Mammary epithelial cell (primary cell): Measurements from ENCODE around the gene PPP2R5D.

Experiments
- EZH2 ChIP-seq: IDR thresholded peaks from 2 replicates; pipeline ENCODE4 v1.6.1; 2012; ENCODE audit warnings: low read length, inconsistent platforms, borderline replicate concordance
- TF ChIP-seq, protein P1 (sequence below), 2 donors: IDR thresholded peaks in 1 of 2; conservative IDR thresholded peaks in 1 of 2; 2 replicates each; pipeline ENCODE4 v1.5.1; 2011 to 2012; ENCODE audit warnings: inconsistent platforms in 2 of 2, low read length in 2 of 2, mild to moderate bottlenecking in 2 of 2, control low read depth in 1 of 2, low read depth in 1 of 2; ENCODE audit not compliant: insufficient read depth in 1 of 2; ENCODE audit errors: extremely low read depth in 1 of 2

GRCh38 chr6:42981836-42982235 lies 2.5 kb upstream of the PPP2R5D start:
- no peak for TF ChIP-seq EZH2
- TF ChIP-seq, protein P1, sequence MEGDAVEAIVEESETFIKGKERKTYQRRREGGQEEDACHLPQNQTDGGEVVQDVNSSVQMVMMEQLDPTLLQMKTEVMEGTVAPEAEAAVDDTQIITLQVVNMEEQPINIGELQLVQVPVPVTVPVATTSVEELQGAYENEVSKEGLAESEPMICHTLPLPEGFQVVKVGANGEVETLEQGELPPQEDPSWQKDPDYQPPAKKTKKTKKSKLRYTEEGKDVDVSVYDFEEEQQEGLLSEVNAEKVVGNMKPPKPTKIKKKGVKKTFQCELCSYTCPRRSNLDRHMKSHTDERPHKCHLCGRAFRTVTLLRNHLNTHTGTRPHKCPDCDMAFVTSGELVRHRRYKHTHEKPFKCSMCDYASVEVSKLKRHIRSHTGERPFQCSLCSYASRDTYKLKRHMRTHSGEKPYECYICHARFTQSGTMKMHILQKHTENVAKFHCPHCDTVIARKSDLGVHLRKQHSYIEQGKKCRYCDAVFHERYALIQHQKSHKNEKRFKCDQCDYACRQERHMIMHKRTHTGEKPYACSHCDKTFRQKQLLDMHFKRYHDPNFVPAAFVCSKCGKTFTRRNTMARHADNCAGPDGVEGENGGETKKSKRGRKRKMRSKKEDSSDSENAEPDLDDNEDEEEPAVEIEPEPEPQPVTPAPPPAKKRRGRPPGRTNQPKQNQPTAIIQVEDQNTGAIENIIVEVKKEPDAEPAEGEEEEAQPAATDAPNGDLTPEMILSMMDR (conservative IDR thresholded peaks at IDR 0.05 in 1 of 2, IDR thresholded peaks at IDR 0.05 in 1 of 2; ENCODE audit: extremely low read depth in 1 of 2, insufficient read depth in 1 of 2, low read depth in 1 of 2, low read length in 2 of 2) = no peak
